ENCODE measurements around the gene CXCL10. TPM values are rescaled to one million over a fixed set of nuclear protein-coding genes. Genes with fewer than 3 reads are reported as not detected.

The CXCL10 gene
- total RNA-seq, 1 donor from 2014 or later, result 0.78 TPM

DNA sequence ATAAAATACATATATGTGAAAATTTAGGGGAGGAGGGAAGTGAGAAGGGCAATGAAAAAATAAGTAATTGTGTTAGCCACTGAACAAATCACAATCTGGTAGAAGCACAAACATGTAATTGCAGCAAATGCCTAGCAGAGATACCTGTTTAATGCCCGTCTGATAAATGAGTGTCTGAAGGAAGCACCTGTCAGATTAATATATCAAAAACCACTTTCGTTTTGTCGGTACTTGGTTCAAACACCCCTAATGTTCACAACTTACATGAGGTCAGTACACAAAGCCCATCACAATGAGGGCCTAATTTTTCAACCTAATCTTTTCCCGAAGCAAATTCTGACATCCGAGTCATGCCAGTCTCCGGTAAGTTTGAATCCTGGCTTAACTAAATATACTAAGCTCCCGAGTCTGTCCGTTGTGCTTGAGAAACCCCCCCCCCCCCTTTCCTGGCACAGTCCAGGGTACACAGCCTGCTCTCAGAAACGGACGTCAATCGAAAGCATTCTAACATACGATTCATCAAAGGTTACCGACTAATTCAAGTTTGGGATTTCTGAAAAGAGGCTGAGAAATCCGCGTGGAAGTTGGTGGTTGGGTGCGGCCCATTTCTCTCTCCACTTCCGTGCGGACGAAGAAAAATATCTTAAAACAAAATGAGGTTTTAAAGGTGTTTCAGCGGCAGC is 33.3 kb downstream of the CXCL10 start:
- DNase-seq, result no peak

DNA sequence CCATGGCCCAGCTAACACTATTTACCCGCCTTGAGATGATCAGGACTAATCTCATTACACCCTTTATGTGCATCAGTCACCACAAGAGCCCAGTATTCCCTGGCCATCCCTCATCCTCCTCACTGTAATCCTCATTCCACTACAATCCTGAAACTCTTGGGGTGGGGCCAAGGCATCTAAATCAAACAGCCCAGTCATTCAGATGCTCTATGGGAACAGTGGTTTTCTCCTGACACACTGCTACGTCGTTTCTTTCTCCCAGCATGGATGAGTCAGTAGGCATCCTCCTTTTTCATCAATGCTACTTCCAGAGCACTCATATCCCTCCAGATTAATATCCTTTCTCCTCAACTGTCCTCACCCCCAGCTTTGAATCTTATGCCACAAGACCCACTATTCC is 38.2 kb downstream of the CXCL10 start:
- no peak for DNase-seq

DNA sequence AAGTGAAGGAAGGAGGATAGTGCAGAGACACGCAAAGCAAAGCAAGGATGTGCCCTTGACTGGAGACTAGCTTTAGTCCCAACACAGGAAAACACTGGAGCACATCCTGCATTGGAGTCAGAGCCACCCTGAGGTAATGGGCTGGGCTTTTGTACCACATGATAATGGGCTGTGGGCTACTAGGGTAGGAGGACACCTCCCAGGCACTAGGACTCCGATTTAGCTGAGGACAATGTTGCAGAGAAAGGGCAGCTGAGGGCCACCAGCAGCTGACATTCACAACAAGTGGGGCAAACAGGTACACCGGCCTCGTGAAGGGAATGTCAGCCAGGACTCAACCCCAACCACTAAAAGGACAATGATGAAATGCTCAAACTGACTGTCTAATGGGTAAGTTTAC is 42.7 kb downstream of the CXCL10 start:
- DNase-seq, result no peak

DNA sequence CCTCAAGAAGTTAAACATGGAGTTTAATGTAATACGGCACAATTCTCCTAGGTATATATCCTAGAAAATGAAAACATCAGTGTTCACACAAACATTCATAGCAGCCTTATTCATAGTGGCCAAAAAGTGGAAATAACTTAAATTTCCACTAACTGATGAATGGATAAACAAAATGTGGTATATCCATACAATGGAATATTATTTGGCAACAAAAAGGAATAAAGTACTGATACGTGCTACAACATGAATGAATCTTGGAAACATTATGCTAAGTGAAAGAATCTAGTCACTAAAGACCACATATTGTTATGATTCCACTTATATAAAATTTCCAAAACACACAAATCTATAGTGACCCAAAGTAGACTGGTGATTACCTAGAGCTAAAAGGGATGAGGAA is 47.1 kb downstream of the CXCL10 start:
- DNase-seq, result no peak

DNA sequence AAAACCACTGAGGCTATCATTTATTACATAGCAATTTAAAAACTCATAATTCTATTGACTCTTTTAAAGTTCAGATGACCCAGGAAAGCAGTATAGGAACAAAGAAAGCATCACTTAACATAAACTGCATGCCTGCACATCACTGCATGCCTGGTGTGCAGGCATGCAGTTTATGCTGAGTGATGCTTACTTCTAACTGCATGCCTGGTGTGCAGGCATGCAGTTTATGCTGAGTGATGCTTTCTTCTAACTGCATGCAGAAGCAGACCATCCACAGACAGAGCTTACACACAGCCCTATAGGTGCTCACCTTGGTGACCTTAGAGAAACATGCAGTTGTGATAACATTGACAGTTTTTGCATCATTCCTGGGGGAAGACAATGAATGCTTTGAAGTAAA is 49.5 kb downstream of the CXCL10 start:
- no peak for DNase-seq

Other genes with a start within 250 kb of the CXCL10 start
- gene PPEF2, start 121.0 kb downstream of the CXCL10 start, total RNA-seq, result not detected
- gene NAAA, start 82.5 kb downstream of the CXCL10 start, total RNA-seq, result 21.4 TPM
- gene SDAD1, start 32.6 kb downstream of the CXCL10 start, total RNA-seq, result 38.4 TPM
- gene CXCL9, start 16.0 kb downstream of the CXCL10 start, total RNA-seq, result not detected
- gene CXCL11, start 12.6 kb upstream of the CXCL10 start, total RNA-seq, result not detected
- 0.78 TPM for gene ART3, start 51.2 kb upstream of the CXCL10 start, total RNA-seq
- gene NUP54, start 124.9 kb upstream of the CXCL10 start, total RNA-seq, result 162 TPM
- 223 TPM for gene SCARB2, start 190.3 kb upstream of the CXCL10 start, total RNA-seq
- gene FAM47E, start 228.2 kb upstream of the CXCL10 start, total RNA-seq, result 3.9 TPM